GM18526 (cell line): ENCODE measurements around the gene CCDC106.

Experiments used
- POLR2A ChIP-seq: IDR thresholded peaks from 3 replicates; pipeline ENCODE4 v1.6.1; 2011; ENCODE audit not compliant: insufficient read length; ENCODE audit errors: extremely low read depth

The CCDC106 gene

DNA sequence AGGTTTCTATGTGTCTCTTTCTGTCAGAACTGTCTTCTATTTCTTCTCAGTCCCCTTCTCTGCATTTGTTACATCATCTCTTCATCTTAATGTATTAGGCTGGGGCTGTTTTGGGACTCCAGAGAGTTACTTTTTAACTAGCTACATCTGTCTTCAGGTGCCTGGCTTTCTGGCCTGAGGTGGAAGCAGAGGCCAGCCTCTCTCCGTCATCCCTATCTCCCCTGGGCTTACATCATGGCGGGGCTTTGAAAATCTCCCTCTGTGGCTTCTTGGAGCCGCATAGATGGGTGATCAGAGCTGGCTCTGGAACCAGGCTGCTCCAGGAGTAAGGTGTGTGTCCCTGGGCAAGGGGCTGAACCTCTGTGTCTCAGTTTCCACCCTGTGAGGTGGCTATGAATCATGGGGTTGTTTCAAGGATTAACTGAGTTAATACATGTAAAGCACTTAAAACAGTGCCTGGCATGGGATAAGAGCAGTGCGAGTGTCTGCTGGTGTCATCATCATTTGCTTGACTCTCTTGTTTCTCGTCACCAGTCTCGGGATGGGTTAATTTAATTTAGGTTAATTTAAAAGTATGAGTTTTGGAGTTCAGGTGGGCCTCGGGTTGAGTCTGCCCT lies 29.0 kb downstream of the CCDC106 start:
- TF ChIP-seq POLR2A: no peak

DNA sequence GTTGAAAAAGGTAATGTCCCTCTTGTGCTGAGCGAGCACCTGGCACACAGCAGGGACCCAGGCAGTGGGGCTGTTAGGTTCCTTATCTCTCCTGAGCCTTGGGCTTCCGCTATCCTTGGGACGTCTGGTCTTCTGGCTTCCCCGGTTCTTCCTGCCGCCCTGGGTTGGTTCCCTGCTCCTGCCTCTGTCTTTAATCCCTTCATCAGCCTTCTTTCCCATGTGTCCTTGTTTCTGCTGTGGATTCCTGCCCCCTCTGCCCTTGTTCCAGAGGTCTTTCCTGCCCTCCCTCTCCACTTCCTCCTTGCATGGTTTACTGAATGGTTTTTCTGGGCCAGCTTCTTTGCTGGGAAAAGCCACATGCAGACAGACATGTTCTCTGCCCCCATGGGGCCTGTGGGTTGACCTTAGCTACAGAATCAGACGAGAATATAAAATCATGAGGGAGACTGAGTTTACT lies 29.6 kb downstream of the CCDC106 start:
- no peak for TF ChIP-seq POLR2A

DNA sequence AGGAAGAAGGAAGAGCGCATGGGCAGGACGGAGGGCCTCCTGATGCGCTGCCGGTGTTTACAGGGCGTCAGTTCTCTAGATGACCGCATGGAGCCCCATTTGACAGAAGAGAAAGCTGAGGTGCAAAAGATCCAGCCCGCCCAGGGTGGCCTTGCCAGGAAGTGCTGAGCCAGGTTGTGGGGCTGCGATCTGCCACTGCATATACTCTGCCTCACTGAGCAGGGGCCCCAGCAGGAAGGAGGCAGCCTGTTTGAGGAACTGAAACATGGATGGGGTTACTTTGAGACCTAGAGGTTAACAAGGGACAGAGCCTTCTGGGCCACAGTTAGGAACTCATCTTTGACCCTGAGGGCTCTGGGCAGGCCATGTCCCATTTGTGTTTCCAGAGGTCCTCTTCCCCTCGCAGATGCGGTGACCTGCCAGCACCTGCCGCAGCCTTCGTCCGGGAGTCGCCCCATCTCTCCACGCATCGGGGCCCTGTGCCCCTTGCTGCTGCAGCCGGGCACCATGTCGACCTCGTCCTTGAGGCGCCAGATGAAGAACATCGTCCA lies 30.2 kb downstream of the CCDC106 start:
- TF ChIP-seq POLR2A: peak; percentile 36

DNA sequence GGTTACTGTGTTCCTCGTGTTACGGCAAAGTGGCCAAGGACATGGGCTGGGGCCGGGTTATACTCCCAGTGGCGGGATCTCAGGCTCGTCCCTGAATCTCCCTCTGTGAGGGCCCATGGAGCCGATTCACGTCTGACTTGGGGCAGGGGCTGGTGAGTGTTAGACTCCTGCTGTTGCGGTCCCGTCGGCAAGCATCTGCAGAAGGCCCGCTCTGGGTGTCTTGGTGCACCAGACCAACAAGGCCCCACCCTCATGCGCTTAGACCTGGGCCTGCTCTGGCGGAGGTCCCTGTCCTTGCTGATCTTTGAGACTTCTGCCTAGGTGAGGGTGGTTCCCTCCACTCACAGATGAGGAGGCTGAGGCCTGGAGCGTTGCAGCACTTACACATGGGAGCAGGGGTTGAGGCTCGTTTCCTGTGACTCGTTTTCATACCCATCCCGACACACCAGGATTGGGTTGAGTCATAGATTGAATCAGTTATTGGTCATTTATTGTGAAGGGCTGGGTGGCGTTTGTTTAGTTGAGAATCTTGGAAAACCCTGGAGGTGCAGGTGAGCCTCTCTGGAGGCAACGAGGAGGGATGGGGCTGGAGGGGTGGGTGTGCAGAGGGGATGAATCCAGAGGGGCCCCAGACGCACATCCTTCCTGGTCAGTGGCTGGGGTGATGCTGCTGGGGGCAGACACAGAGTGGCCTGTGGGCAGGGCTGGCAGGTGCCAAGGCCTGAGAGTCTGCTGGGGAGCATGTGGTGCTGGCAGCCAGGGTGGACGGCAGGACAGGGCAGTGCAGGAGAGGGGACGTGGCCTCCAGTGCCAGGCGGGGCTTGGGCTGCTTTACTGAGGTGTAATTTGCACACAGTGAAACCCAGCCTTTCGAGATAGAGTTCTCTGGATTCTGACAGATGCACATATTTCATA lies 31.6 kb downstream of the CCDC106 start:
- TF ChIP-seq POLR2A: no peak

DNA sequence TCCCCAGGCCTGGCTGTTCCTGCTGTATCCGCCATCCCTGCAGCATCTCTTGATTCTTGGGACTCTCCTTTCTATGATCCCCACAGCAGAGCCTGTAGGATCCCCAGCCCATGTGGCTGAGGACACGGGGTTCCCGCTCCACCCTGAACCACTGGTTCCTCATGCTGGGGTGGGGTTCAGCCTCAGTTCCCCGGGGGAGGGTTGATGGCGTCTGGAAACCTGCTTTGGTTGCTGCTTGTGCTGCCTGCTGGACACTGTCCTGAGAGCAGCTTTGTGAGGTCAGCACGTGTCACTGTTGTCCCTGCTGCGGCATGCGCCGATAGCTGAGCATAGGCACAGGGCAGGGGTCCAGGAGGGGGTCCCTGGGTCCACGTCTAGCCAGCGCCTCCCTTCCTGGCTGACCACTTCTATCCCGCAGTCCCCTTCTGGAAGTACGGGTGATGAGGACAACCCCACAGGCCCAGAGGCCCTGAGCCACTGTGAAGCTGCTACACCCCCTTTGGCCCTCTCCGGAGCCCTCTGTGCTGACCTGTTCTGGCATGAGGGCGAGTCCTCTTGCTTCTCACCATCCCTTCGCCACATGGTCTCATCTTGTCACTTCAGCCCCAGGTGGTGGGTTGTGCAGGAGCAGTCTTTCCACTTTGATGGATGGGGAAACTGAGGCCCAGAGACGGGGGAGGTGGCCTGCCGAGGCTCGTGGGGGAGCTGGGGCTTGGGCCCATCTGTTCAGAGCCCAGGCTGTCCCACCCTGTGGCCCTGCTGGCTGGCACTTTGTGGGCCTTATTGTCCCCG lies 32.5 kb downstream of the CCDC106 start:
- TF ChIP-seq POLR2A: no peak

DNA sequence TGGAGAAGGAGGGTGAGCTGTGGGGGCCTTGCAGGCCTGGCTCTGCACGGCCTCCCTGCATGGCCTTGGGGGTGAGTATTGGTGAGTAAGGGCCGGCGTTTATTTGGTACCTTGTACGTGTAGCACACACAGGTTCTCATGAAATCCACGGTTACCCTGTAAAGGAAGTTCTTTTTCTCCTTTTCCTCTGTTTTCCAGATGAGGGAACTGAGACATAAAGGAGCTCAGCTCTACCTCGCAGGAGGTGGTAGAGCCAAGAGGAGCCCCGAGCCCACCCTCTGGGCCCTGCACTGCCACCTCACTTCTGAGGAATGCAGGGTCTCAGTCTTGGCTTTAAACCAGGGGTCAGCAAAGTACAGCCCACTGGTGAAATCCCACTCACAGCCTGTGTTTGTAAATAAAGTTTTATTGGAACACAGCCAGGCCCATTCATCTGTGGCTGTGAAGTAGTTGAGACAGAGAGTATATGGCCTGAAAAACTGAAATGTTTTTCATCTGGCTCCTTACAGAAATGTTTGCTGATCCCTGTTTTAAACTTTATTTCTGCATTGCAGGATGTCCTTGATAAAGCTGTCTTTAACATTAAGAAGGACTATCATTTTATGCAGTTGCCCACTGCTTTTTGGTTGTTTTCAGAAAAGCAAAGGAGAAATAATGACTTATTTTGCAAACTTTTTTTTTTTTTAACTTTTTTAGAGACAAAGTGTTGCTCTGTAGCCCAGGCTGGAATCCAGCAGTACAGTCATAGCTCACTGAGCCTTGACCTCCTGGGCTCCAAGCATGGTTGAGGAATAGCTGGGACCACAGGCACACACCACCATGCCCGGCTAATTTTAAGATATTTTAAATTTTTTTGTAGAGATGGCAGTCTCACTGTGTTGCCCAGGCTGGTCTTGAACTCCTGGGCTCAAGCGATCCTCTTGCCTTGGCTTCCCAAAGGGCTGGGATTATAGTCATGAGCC lies 33.4 kb downstream of the CCDC106 start:
- TF ChIP-seq POLR2A: no peak

DNA sequence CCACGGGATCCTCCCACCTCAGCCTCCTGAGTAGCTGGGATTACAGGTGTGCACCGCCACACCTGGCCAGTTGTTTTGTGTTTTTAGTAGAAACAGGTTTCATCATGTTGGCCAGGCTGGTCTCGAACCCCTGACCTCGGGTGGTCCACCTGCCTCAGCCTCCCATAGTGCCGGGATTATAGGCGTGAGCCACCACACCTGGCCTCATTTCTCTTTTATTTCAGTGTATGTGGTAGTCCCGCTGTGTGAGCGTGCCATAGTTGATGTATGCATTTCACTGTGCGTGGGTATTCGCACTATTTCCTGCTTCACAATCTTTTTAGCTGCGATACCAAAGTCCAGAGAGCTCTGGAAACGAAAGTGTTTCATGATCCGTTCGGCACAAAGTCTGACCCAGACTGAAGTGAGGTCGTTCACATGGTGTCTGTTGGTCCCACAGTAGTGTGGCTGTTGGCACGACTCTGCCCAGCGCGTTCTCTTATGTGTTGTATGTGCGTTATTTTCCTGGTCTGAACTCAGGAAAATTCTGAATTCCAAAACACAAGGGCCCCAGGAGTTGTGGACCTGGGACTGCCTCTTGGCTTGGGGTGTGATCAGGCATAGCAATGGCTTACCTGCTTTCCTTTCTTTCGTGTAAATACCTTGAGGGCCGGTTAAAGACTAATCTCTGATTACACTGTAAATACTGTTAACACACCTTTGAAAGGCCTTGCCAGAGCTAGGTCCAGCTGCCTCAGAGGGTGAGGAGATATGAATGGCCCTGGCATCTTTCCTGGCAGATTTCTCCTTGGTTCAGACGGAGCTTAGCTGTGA lies 35.6 kb downstream of the CCDC106 start:
- TF ChIP-seq POLR2A: no peak

DNA sequence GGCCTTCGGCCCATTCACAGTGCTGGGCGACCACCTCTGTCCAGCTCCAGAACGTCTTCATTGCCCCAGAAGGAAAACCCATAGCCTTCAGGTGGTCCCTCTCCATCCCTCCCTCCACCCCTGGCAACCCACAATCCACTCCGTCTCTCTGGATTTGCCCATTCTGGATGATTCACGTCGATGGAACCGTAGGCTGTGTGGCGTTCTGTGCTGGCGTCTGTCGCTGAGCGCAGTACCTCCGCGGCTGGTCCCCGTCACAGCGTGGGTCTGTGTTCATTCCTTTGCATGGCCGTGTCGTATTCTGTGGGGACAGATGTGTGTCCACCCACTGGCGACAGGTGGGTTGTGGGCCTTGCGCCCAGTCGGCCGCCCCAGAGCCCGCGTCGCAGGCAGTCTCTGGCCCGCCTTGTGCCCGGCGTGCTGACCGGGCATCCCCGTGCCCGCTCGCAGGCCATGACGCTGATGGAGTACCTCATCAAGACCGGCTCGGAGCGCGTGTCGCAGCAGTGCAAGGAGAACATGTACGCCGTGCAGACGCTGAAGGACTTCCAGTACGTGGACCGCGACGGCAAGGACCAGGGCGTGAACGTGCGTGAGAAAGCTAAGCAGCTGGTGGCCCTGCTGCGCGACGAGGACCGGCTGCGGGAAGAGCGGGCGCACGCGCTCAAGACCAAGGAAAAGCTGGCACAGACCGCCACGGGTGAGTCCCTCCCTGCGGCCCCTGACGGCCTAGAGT lies 37.1 kb downstream of the CCDC106 start:
- no peak for TF ChIP-seq POLR2A

DNA sequence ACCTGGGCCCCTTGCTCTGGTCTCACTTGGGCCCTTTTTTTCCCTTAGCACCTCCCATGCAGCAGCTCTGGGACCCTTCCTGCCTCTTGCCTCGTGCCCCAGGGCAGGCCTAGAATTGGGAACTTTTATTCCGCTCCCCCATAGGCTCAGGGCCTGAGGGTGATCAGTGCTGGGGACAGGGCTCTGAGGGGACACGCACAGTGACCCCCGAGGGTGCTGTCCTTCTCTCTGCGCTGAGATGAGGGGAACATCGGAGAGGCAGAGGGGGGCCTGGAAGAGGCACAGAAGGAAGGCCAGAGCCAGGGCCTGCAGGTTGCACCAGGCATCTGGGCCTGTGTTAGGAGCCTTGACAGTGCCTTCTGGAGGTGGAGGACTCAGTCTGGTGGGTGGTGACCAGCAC lies 37.8 kb downstream of the CCDC106 start:
- no peak for TF ChIP-seq POLR2A

DNA sequence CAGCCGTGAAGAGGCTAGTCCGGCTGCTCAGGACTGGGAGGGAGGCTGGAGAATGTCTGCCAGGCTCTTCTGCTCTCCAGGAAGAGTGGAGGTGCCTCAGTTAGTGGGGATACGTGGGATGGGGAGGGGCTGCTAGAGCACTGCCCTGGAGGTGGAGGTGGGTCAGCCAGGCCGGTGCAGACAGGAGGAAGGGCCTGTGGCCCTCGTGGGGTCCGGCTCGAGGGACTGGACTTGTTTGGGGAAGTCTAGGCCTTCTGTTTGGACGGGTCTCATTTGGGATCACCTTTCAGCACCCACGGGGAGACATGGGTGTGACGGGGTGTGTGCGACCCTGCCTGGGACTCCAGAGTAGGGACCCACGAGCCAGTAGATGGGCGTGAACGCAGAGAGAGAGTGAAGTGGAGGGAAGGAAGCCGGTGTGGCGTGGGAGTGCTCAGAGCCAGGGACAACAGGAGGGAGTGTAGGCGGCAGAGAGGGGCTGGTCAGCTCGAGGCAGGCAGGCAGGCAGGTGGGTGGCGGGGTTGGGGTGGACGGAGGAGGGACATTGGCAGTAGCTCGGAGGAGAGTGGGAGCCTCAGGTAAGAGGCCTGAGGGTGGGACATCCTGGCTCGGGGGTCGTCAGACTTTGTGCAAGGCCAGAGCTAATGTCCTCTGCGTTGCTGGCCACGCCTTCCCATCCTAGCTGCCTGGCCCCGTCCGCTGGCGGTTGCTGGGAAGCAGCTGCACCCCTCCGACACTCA lies 38.5 kb downstream of the CCDC106 start:
- TF ChIP-seq POLR2A: no peak

DNA sequence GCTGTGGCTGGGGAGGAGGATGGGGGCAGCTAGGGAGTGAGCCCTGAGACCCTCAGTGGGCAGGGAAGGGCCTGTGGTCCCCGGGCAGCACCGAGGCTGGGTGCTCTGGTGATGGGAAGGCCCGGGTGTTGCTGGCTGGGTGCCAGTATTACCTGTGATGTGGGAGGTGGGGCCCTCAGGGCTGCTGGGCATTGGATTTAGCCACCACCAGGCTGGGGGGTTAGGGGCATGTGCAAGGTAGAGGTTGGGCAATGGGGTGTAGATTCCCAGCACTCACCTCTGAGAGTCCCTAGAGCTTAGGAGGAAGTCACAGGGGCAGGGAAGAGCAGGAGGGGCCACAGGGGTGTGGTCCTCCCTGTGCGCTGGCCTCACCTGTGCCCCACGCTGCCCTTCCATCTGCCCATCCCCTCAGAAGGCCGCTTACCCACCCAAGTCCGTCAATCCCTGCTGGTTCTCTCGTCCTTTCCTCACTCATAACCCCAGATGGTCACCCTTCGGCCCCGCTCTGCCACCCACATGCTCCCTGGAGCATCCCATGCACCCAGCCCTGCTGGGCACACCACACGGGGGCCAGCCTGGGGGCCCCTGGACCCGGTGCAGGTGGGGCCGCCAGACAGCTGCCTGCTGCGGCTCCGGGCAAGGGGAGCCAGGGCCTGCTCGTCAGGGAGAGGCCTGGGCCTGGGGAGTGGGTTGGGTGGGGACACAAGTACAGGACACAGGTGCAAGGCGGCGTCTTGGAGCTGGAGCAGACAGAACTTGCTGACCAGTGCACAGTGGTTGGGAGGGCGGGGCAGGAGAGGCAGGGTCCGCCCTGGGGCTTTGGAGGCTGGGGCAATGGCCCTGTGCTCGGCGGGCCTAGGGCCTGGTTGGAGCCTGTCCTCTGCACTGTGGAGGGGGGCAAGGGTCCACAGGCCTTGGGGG lies 39.5 kb downstream of the CCDC106 start:
- no peak for TF ChIP-seq POLR2A
